Stimulated activated CD8-positive, alpha-beta memory T cell treated with anti-CD3 and anti-CD28 coated beads, Interleukin-15, amount 100 ng/mL, for 48 hours (primary cell): ENCODE data around the gene RMND5A.
"Not testable (repeated sequence)": the region's sequence is repeated elsewhere in the genome, so short reads cannot be mapped to it uniquely, and the experiment has no call there.

Experiments
- DNase-seq, 2 donors: peaks; one replicate each; pipeline ENCODE4 v3.0.0-alpha.2; 2020; ENCODE audit warnings: low read depth in 2 of 2

RMND5A gene, protein sequence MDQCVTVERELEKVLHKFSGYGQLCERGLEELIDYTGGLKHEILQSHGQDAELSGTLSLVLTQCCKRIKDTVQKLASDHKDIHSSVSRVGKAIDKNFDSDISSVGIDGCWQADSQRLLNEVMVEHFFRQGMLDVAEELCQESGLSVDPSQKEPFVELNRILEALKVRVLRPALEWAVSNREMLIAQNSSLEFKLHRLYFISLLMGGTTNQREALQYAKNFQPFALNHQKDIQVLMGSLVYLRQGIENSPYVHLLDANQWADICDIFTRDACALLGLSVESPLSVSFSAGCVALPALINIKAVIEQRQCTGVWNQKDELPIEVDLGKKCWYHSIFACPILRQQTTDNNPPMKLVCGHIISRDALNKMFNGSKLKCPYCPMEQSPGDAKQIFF

DNA sequence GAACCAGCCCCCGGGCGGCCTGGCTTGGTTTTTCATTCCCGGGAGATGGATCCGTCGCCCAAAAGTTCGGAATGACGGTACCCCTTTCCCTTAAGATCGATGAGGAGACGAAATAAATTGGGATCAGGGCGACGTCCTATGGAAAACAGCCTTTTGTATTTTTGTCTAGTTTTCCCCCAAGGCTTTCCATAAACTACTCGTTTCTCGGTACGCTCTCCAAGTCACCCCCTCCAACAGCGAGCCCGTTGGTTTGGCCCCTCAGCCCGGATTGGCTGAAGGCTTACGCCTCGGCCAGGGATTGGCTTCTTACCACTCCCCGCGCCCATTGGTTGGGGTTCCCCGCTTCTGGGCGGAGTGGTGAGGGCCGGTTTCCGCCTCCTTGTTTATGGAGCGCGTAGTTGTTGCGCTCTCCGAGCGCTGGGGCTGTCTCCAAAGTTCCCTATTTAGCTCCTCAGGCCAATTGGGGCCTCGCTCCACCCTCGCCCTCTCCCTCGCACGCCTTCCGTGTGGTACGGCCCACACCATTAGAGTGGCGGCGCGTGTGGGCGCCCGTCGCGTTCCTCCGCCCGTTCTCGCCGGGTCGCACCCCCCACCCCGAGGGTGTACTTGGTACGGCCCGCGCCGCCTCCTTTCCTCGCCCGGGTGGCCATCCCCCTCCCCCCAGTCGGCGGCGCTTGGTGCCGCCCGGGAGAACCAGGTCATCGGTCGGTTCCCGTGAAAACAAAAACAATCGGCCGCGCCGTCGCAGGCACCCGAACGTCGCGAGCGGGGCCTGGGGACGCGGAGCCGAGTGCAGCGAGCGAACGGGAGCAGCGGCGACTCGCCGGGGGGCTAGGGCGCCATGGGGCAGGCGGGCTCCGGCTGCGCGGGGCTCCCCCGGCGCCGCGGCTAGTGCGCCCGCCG lies at the start of gene RMND5A:
Gene RMND5A (plus strand): TSS at position 655 of the 903 bp plus-strand sequence. CDS start 377 bp downstream, outside the sequence.
- DNase-seq, result peak; percentile 87 to 93

DNA sequence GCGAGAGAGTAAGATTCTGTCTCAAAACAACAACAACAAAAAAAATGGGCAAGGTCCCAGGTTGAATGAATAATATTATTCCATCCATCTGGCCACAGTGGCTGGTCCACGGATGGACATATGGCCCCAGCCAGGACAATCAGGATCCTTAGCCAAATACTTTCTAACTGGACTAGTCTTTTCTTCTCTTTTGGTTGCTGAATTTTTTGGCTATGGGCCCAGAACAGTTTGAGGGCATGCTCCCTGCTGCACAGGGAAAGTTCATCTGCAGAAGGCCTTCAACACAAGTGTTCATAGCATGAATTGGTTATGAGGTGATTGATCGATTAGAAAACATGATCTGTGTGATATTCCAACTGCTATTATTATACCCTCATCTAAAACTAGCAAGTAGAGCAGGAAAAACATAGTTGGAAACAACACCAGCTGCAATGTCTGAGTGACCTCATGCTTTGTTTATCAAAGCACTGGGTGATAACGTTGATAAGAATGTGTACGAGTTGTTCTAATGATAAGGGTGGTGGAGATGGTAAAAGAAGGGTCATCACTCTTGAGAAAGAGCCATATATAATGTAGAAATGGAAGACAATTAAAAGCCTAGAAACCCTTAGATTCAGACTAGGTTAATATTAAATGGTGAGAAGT lies 48.6 kb upstream of the RMND5A start:
- DNase-seq, result no peak

DNA sequence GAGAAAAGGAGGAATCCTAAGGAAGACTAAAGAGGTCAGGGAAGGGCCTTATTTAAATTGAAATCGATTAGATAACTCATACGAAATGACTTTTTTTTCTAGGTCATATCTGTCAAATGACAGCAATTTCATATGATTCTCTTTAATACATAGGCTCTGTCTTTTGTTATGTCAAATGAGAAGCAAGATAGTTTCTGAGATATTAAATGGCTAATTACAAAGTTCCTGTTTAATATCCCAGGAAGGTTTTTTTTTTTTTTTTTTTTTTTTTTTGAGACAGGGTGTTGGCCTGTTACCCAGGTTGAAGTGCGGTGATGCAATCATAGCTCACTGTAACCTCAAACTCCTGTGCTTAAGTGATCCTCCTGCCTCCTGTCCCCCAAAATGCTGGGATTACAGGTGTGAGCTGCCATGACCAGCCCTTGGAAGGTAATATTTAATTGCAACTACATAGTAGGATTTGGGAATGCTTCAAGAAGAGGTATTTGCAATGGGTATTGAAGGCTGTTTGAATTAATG lies 48.0 kb upstream of the RMND5A start:
- DNase-seq, result no peak

DNA sequence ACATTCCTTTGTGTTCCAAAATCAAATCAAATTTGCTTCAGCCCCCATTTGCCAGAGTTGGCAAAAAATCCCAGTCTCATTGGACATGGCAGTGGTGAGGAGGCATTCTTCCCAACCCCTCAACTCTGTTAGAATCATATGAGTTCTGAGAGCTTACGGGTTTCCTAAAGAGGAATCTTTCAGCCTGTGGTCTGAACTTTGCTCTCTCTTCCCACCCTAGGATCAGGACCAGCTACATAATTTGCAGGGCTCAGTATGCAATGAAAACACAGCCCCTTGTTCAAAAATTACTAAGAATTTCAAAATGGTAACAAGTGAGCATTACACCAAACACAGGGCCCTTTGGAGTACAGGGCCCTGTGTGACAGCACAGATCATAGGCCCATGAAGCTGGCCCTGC lies 47.1 kb upstream of the RMND5A start:
- no peak for DNase-seq

DNA sequence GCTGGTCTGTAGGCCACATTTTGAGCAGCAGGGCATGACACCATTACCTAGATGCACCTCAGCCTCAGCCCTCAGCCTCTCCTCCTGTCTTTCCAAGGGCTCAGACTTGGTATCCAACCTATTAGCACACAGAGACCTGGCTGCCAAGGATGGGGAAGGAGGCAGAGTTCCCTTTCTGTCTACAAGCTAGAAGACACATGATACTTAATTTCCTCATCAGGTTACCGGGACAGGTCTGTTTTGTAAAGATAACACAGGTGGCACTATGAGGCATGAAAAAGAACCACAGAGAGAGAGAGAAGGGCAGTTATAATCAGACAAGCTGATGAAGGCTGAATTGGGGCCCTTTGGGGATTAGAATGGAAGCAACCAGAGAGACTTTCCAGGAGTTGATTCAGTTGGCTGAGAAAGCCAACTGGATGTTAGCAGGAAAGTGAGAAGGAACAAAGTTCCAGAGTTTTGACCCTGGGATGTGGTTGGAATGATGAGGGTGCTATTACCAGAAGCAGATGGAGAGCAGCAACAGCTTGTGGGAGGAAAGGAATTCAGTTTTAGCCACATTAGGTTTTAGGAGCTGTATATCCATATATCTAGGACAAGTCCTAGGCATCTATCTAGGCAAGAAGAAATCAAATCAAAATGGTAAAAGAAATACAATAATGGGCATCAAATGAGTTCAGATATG lies 46.0 kb upstream of the RMND5A start:
- no peak for DNase-seq

DNA sequence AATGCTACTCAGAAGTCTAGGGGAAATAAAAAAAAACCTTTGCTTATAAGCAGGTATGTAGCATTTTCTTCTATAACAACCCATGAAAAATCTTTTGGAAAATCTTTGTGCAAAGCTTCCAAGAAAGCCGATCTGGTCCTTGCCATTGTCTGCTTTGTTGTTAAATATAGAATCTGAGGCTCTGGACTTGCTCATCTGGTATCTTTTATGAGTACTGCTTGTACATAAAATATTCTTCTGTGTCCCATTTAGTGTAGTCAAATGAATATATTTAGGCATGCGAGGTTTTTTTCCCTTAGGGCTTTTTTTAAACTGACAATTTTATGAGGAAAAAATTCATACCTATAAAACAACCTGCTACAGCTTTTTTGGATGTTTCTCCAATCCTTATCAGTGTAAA lies 45.0 kb upstream of the RMND5A start:
- no peak for DNase-seq

DNA sequence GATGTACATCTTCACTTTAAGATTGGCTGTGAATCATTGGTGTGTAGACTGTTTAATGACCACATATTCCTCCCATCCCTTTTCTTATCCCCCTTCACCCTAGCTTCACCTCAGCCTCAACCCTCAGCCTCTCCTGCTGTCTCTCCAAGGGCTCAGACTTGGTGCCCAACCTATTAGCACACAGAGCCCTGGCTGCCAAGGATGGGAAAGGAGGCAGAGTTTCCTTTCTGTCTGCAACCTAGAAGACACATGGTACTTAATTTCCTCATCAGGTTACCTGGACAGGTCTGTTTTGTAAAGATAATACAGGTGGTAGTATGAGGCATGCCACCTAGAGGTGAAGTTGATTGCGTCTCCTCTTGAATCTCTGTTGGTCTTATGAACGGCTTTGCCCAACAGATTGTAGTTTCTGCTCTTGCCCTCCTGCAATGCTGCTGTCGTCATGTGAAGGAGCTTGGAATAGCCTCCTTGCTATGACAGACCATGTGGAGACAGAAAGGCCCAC lies 44.5 kb upstream of the RMND5A start:
- no peak for DNase-seq

DNA sequence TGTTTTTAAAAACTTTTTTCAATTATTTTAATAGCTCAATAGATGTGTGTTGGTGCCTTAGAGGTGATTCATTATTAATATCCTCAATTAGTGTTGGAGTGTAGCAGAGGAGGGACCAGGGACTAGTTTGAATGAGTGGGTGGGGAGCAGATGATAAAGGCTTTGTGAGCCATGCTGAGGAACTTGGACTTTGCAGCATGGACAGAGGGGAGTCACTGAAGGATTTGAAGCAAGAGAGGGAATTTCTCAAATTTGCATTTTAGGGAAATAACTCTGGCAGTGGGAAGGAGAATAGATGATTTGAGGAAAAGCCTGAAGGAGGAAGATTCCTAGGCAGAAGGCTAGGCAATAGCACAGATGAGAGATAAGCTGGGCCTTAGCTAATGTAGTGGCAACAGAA lies 42.3 kb upstream of the RMND5A start:
- DNase-seq, result no peak

DNA sequence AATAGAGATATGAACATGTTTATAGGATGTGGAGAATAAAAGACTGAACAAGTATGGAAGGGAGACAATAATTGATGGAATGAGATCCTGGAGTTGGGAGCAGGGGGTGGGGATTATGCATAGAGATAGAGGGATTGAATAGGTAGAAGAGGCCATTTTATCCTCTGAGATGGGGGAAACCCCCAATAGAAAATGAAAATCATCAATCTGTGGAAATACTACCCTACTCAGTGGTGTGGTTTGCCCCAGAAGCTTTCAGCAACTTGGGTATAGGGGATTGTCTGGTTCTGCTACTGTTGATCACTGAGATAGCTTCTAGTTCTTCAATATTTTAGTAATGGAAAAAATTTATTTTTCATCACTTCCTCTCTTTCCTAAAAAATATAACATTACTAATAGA lies 41.1 kb upstream of the RMND5A start:
- DNase-seq, result no peak

DNA sequence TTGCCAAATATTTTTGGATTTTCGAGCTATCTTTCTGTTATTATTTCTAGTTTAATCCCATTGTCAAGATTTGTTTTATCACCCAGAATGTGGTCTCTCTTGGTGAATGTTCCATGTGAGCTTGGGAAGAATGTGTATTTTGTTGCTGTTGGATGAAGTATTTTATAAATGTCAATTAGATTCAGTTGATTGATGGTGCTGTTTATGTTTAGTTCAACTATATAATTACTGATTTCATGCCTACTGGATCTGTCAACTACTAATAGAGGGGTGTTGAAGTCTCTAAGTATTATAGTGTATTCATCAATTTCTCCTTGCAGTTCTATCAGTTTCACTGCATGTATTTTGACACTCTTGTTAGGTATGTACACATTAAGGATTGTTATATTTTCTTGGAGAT lies 34.7 kb upstream of the RMND5A start:
- DNase-seq, result no peak

DNA sequence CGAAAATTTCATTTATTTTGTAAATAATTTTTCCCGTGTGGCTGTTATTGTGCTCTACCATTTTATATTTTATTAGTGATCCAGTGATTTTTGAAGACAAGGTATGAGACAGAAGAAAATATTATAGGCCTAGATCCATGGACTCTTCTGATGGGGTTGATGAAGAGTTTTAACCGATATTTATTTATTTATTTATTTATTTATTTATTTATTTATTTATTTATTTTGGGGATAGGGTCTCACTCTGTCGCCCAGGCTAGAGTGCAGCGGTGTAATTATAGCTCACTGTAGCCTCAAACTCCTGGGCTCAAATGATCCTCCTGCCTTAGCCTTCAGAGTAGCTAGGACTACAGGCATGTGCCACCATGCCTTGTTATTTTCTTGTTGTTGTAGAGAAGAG lies 33.6 kb upstream of the RMND5A start:
- no peak for DNase-seq

DNA sequence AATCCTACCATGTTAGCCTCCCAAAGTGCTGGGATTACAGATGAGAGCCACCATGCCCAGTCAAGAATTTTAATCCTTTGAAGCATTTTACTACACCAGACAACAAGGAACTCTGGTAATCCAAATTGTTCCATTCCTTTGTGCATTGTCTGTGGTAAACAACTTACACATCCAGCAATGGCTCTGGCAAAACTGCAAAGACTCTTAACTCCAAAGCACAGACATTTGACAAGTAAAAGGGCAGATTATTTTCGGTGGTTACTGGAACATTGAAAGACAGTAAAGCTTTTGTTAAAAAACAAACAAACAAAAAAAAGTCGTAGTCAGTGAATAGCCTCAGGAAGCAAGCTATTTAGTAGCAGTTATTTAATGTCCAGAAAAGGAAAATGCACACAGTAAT lies 33.2 kb upstream of the RMND5A start:
- no peak for DNase-seq

DNA sequence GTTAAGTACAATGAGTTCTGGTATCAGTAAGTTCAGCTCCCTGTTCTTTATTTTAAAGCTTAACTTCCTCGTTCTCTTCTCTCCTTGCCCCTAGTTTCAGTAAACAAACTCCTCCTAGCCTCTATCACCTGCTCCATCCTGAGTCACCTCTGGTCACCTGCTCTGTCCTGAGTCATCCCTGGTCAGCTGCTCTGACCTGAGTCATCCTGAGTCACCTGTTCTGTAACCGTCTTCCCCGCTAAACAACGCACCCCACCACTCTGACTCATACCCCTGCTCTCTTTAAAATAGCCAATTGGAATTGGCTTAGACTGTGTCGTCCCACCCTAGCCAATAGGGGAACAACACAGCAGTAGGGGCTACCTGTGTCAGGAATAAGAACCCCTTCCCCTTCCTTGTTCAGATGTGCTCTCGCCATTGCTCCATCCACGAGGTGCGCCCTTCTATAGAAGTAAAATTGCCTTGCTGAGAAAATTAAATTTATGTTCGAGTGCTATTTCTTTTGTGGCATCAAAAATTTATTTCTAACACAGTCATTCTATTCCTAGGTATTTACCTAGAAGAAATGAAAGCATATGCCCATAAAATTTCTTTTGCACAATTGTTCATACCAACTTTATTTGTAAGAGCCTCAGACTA lies 24.9 kb upstream of the RMND5A start:
- no peak for DNase-seq

DNA sequence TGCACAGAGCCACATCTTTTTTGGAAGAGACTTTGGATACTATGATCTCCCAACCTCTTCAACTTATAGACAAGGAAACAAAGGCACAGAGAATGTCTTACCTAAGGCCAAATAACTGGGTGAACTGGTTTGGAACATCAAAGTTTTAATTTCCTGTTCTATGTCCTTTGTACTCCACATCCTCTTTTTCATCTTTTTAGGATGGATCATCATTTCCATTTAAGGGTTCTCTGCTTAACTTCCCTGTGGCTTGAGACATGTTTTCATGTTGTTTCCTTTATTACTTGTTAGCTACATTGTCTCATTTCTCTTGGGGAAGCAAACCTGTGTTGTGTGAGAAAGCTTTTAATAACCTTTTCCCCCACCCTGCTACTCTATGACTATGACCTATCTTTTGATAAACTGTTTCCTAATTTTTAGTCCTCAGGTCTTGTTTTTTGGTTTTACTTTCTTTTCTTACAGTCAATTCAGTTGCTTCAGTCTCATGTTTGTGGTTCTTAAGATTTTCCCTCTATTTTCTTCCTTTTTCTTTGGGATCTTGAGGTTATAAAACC lies 22.5 kb upstream of the RMND5A start:
- DNase-seq, result no peak

DNA sequence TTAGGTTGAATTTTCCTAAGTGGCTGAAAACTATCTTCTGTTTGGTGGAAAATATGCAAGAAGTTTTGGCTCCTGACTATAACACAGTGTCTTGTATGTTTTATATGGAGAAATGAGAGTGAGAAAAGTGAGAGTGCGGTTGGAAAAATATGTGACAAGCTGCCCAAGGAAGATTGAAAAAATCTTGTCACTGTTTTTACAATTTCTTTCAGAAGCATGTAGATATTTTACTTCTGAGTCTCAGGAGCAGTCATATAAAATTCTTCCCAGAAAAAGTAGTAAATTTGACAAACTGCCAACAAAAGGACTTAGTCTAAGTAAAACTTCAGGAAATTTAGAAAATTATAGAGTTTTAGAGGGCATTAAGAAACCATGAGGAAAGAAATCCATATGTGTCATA lies 19.4 kb upstream of the RMND5A start:
- no peak for DNase-seq

DNA sequence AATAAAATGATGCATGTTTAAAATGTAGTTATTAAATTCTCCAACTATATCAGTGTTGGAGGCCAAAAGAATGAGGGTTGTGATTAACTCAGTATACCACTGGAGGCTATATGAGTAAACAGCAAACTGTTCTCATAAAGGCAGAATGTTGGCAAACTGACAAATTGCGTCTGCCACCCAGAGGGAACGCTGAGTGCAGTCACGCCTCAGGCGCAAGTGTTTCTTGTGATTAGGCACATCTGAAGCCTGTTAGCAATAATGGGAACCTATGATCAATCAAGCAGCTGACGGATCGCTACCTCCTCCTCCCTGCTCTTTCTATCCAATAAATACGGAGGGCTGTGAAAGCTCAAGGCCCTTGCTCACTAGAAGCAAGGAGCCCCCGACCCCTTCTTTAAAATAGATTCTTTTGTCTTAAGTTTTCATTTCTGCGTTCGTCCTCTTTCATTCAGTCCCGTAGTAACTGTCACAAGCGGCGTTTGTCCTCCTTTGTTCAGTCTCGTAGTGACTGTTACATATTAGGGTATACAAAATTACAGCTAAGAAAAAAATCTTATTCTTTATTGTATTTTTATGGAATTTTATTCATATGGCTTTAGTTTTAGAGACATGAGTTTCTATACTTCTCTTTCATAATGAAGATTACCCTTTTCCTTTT lies 16.3 kb upstream of the RMND5A start:
- DNase-seq, result no peak

DNA sequence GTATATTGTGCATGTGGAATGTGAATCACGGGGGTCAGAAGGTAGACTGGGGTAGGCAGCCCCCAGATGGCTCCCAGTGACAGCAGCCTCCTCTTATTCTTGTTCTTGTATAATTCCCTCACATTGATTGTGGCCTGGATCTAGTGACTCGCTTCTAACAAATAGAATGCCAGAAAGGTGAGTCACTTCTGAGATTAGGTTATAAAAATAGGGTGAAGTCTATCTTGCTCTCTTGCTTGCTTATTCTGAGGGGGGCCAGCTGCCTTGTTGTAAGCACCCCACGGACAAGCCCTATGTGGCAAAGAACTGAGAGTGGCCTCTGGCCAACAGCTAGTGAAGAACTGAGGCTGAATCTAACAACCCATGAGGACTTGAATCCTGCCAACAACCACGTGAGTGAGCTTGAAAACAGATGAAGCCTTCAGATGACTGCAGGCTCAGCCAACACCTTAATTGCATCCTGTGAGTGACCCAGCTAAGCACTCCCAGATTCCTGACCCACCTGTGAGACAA lies 15.6 kb upstream of the RMND5A start:
- no peak for DNase-seq

DNA sequence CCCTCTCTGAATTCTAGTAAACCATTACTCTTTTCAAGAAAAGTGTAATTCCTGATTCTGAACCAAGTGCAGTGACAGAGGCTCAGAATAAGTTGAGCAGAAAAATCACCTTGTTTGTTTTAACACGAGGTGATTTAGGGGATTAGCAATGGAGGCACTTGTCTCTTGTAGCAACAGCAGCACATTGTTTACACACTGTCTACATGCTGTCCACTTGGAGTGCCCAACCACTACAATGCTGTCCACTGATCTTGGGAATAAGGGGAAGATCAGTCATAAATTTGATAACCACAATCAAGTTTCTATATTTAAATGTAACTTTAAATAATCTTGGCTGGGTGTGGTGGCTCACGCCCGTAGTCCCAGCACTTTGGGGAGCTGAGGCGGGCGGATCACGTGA lies 13.9 kb upstream of the RMND5A start:
- no peak for DNase-seq

DNA sequence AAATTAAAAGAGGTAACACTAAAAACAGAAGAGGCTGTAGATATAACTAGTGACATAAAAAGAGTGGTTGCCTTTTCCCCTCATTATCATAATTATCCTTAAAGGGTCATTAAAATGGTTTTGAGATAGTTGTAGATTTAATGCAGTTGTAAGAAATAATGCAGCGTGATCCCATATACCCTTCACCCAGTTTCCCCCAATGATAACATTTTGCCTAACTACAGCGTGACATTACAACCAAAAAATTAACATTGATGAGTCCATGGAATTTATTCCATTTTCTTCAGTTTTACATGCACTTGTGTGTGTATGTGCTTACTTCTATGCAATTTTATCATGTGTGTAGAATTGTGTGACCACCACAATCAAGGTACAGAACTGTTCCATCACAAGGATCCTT lies 13.2 kb upstream of the RMND5A start:
- DNase-seq, result no peak

DNA sequence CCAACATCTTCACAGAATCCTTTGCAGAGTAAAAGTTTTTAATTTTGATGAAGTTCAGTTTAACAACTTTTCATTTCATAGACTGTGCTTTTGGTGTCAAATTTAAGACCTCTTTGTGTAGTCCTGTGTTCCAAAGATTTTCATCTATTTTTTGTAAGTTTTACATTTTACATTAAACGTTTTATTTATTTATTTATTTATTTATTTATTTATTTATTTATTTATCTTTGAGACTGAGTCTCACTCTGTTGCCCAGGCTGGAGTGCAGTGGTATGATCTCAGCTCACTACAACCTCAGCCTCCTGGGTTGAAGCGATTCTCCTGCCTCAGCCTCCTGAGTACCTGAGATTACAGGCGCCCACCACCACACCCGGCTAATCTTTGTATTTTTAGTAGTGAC lies 12.0 kb upstream of the RMND5A start:
- DNase-seq, result not testable (repeated sequence)
